ENCODE results near the gene NFYA. TPM values are rescaled to one million over a fixed set of nuclear protein-coding genes. Genes with fewer than 3 reads are reported as not detected.

Gene NFYA
- total RNA-seq, 3 donors from 2014 or later (not counting 1 experiment from before 2014, with no cell fraction given): 27.5 to 33.1 (median 33.0) TPM

GRCh38 chr6:41085182-41085581 lies 12.4 kb downstream of the NFYA start:
- no peak overlapping the region for H3K27ac Mint-ChIP-seq

GRCh38 chr6:41088451-41088850 lies 15.7 kb downstream of the NFYA start:
- Histone ChIP-seq H3K27ac (ENCODE audit: low read length) (no peak overlapping the region), H3K27me3 (ENCODE audit: control insufficient read depth, insufficient read depth, low read length) (no peaks in the 10 kb centered on the region), H3K4me1 (ENCODE audit: control insufficient read depth, insufficient read depth, low read length) (no peaks in the 10 kb centered on the region), H3K9me3 (ENCODE audit: control insufficient read depth, insufficient read depth, low read length) (no peaks in the 10 kb centered on the region), H3K4me3 (ENCODE audit: low read length) (no peak overlapping the region), H3K36me3 (ENCODE audit: control insufficient read depth, insufficient read depth, low read length) (peaks cover 79% of the 10 kb centered on the region)
- H3K27me3 Mint-ChIP-seq (ENCODE audit: low read depth in 2 of 2): no peaks in the 10 kb centered on the region
- intact Hi-C loops (cut with micrococcal nuclease): no loop called here
- H3K9me3 Mint-ChIP-seq: no peaks in the 10 kb centered on the region
- peaks cover 3 to 6% of the 10 kb centered on the region in 2 donors for H3K4me1 Mint-ChIP-seq
- no peak overlapping the region for H3K4me3 Mint-ChIP-seq
- no peak for ATAC-seq
- no peak for TF ChIP-seq CTCF (IDR thresholded peaks at IDR 0.05)
- no peak for DNase-seq
- peaks cover 34% of the 10 kb centered on the region for H3K36me3 Mint-ChIP-seq
- 100% methylated on average over 2 of the region's 4 CpGs for WGBS (ENCODE audit: insufficient coverage)
- no peak overlapping the region for H3K27ac Mint-ChIP-seq

More at GRCh38 chr6:41085182-41085581, 12.4 kb downstream of the NFYA start:
- Histone ChIP-seq H3K9me3 (ENCODE audit: control insufficient read depth, insufficient read depth, low read length) (no peaks in the 10 kb centered on the region), H3K27ac (ENCODE audit: low read length) (no peak overlapping the region), H3K27me3 (ENCODE audit: control insufficient read depth, insufficient read depth, low read length) (no peaks in the 10 kb centered on the region), H3K36me3 (ENCODE audit: control insufficient read depth, insufficient read depth, low read length) (peaks cover 55% of the 10 kb centered on the region), H3K4me1 (ENCODE audit: control insufficient read depth, insufficient read depth, low read length) (peaks cover 7% of the 10 kb centered on the region), H3K4me3 (ENCODE audit: low read length) (no peak overlapping the region)
- no peak for DNase-seq
- intact Hi-C loops (cut with micrococcal nuclease): no loop called here
- peaks cover 26% of the 10 kb centered on the region for H3K36me3 Mint-ChIP-seq
- no peak for TF ChIP-seq CTCF (IDR thresholded peaks at IDR 0.05)
- no peak for ATAC-seq
- H3K9me3 Mint-ChIP-seq: no peaks in the 10 kb centered on the region
- no peaks in the 10 kb centered on the region for H3K27me3 Mint-ChIP-seq (ENCODE audit: low read depth in 2 of 2)
- H3K4me3 Mint-ChIP-seq: no peak overlapping the region
- peaks cover 26 to 33% of the 10 kb centered on the region in 2 donors for H3K4me1 Mint-ChIP-seq

GRCh38 chr6:41090841-41091761 lies 18.3 kb downstream of the NFYA start:
- Histone ChIP-seq H3K9me3 (ENCODE audit: control insufficient read depth, insufficient read depth, low read length) (no peaks in the 10 kb centered on the region), H3K4me3 (ENCODE audit: low read length) (no peak overlapping the region), H3K27me3 (ENCODE audit: control insufficient read depth, insufficient read depth, low read length) (no peaks in the 10 kb centered on the region), H3K36me3 (ENCODE audit: control insufficient read depth, insufficient read depth, low read length) (peaks cover 83% of the 10 kb centered on the region), H3K4me1 (ENCODE audit: control insufficient read depth, insufficient read depth, low read length) (no peaks in the 10 kb centered on the region), H3K27ac (ENCODE audit: low read length) (no peak overlapping the region)
- no peak for DNase-seq
- Mint-ChIP-seq H3K9me3 (no peaks in the 10 kb centered on the region), H3K27me3 (ENCODE audit: low read depth in 2 of 2) (no peaks in the 10 kb centered on the region), H3K36me3 (peaks cover 34% of the 10 kb centered on the region), H3K27ac (no peak overlapping the region), H3K4me1 (no peaks in the 10 kb centered on the region), H3K4me3 (no peak overlapping the region)
- WGBS (ENCODE audit: insufficient coverage): 100% methylated on average over 1 of the region's 1 CpG
- intact Hi-C loops (cut with micrococcal nuclease): no loop called here
- ATAC-seq: no peak
- TF ChIP-seq CTCF (IDR thresholded peaks at IDR 0.05): no peak

All from natural killer cell (primary cell).